Measurements from ENCODE around the gene MX2.

MX2 gene

DNA sequence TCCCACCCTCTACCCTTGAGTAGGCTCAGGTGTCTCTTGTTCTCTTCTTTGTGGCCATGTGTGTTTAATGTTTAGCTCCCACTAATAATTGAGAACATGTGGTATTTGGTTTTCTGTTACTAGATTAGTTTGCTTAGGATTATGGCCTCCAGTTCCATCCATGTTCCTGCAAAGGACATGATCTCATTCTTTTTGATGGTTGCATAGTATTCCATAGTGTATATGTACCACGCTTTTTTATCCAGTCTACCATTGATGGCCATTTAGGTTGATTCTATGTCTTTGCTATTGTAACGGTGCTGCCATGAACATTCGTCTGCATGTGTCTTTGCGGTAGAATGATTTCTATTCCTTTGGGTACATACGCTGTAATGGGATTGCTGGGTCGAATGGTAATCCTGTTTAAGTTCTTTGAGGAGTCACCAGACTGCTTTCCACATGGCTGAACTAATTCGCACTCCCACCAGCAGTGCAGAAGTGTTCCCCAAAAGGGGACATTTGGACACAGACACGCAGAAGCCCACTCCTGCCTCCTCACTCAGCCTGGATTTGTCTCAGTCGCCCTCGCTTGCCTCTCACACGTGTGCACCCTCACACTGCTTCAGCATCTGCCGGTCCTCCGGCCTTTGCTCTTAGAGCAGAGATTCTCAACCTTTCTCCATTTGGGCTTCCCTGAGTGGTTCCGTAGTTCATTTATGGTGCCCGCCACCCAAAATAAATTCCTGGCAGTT, 3.7 kb downstream of the MX2 start:
- no peak overlapping the region for H3K4me3 ChIP-seq (ENCODE audit: low read depth, low read length)
- in situ Hi-C loops (cut with HindIII; ENCODE audit: low sequenced_read_pairs) = no loop called here
- no peak for DNase-seq (ENCODE audit: low read depth, low spot score)
- TF ChIP-seq, protein P1, sequence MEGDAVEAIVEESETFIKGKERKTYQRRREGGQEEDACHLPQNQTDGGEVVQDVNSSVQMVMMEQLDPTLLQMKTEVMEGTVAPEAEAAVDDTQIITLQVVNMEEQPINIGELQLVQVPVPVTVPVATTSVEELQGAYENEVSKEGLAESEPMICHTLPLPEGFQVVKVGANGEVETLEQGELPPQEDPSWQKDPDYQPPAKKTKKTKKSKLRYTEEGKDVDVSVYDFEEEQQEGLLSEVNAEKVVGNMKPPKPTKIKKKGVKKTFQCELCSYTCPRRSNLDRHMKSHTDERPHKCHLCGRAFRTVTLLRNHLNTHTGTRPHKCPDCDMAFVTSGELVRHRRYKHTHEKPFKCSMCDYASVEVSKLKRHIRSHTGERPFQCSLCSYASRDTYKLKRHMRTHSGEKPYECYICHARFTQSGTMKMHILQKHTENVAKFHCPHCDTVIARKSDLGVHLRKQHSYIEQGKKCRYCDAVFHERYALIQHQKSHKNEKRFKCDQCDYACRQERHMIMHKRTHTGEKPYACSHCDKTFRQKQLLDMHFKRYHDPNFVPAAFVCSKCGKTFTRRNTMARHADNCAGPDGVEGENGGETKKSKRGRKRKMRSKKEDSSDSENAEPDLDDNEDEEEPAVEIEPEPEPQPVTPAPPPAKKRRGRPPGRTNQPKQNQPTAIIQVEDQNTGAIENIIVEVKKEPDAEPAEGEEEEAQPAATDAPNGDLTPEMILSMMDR (IDR thresholded peaks at IDR 0.05; ENCODE audit: low read depth, low read length) = no peak

DNA sequence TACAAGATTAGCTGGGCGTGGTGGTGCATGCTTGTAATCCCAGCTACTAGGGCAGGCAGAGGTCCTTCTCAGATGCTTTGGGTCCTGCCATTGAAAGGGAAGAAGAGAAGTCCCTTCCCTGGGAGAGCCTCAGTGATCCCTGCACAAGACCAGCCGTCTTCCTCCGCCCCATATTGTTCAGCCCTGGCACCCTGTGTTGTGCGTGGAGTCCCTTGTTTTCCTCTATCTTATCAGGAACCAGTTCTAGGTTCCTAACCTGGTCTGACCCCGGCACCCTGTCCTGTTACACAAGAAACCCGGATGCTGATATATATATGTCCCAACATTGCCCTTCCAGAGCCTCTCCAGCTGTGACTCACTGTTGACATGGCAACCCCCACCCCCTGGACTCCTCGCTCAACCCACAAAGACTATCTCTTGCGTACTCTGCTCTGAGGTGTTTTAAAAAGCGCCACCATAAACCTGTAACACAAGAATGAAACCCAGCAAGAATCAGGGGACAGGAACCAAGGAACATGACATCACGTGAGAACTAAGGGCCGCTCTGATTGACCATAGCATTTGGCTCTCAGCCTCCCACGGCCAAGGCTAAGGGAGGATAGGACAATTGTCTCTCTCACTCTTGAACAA, 4.8 kb downstream of the MX2 start:
- H3K4me3 ChIP-seq (ENCODE audit: low read depth, low read length) = no peak overlapping the region
- DNase-seq (ENCODE audit: low read depth, low spot score) = peak; percentile 47
- in situ Hi-C loops (cut with HindIII; ENCODE audit: low sequenced_read_pairs) = no loop called here
- TF ChIP-seq, protein P1 (IDR thresholded peaks at IDR 0.05; ENCODE audit: low read depth, low read length) = no peak

DNA sequence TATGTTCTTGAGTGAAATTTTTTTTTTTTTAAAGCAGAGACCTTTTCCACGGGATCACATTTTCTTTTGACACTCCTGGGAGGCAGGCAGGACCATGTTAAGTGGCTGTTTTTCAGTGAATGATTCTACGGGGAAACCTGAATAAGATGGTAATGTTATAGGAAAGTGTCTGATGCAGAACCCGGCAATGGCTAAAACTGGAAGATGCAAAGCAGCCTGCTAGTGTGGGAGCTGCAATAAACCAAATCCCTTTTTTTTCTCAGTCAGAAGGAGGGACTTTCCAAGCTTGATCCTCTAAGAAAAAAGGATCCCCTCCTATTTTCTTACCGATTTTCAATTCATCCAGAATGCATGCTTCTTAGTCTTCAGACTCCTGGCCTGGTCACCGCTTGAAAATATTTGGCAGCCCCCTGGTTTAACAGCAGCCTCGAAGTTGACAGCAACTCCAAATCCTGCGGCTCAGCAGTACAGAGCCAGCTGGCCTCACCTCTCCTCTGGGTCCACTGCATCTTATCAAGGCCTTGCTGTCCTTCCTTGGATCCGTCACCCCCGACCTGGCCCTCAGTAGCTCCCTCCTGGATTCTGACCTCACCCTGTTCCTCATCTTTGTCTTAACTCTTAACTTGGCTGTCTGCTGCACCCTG, 5.6 kb downstream of the MX2 start:
- TF ChIP-seq, protein P1 (IDR thresholded peaks at IDR 0.05; ENCODE audit: low read depth, low read length) = no peak
- in situ Hi-C loops (cut with HindIII; ENCODE audit: low sequenced_read_pairs) = no loop called here
- H3K4me3 ChIP-seq (ENCODE audit: low read depth, low read length) = no peak overlapping the region
- DNase-seq (ENCODE audit: low read depth, low spot score) = no peak

DNA sequence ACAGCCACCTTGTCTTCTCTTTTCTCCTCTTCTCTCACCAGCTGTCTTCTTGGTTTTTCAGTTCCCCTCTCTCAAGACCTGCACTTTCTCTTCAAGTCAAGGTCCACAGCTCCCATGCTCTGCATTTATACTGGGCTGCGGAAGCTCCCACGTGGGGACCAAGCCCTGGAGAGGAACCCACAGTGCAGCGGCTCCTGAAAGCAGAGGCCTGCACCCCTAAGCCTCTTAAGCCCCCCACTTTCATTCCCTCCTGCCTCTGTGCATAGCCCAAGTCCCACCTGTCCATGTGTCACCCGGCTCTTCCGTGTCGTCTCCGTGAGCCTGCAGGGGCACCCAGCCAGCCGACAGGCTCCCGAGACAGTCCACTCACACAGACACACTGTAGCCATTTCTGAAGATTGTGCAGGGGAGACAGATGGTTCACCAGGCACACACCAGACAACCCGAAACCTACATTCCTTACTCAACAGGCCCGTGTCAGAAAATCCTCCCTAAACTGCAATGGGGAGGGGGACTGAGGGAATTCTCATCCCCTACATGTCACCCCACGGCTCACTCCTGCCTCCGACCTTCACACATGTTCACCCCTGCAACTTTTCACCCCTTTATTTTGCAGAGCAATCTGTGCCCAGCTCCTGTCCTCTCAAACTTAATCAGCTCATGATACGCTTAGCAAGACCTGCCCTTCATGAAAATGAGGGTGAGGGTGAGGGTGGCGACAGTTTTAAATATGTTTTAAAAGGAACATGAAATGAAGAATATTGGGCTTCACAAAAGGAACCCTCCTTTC, 6.3 kb downstream of the MX2 start:
- no peak for DNase-seq (ENCODE audit: low read depth, low spot score)
- TF ChIP-seq, protein P1 (IDR thresholded peaks at IDR 0.05; ENCODE audit: low read depth, low read length) = no peak
- H3K4me3 ChIP-seq (ENCODE audit: low read depth, low read length) = no peak overlapping the region
- in situ Hi-C loops (cut with HindIII; ENCODE audit: low sequenced_read_pairs) = no loop called here

DNA sequence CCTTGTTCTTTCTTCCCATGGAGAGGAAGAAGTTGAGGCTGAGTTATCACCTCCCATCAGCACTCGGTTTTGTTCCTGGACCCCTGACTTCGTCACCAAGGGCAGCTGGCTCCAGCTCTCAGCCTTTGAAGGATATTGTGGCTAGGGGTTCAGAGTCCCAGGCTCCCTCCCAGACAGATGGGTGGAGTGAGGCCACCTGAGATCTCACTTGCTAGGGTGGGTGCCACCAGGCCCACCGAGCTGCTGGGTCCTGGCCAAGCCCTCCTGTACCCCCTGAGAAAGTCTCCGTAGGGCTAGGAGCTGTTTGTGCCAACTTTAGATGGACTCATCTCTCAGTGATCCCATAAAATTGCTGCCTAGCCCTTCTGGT, 6.9 kb downstream of the MX2 start:
- in situ Hi-C loops (cut with HindIII; ENCODE audit: low sequenced_read_pairs) = no loop called here

More for the DNA sequence above, 6.9 kb downstream of the MX2 start:
- TF ChIP-seq, protein P1 (IDR thresholded peaks at IDR 0.05; ENCODE audit: low read depth, low read length) = no peak
- DNase-seq (ENCODE audit: low read depth, low spot score) = no peak
- H3K4me3 ChIP-seq (ENCODE audit: low read depth, low read length) = no peak overlapping the region

Data from astrocyte of the spinal cord (primary cell).